ENCODE data around the gene SH3BP5L. TPM values are rescaled to one million over a fixed set of nuclear protein-coding genes. Genes with fewer than 3 reads are reported as not detected.

Gene SH3BP5L
- total and polyA plus RNA-seq, 7 donors, result 18.6 to 52.7 (median 26.9) TPM

DNA sequence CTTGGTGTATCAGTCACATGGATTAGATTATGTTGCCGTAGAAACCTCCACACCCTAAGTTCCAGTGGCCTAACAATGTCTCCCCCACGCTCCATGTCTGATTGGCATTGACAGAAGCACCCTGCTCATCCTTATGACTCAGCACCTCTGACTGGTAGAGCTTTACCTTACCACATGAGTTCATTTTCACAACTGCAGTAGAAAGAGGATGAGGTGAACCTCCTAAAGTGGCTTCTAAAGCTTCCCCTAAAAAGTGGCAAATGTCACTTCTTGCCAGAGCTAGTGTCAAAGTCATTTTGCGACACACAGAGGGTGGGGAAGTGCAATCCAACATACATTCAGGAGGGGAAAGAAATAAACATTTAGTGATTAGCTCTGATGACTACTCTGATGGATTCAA is 39.6 kb downstream of the SH3BP5L start:
- Histone ChIP-seq H3K4me1 (no peaks in the 10 kb centered on the region), H3K36me3 (ENCODE audit: insufficient read depth in 1 of 2, low read depth in 1 of 2) (no peaks in the 10 kb centered on the region), H3K9me3 (no peaks in the 10 kb centered on the region), H3K27ac (no peak overlapping the region), H3K4me3 (no peak overlapping the region), H3K27me3 (ENCODE audit: insufficient read depth in 3 of 3, low read length in 2 of 3) (no peaks in the 10 kb centered on the region)
- no peak for ATAC-seq
- TF ChIP-seq, protein P1, sequence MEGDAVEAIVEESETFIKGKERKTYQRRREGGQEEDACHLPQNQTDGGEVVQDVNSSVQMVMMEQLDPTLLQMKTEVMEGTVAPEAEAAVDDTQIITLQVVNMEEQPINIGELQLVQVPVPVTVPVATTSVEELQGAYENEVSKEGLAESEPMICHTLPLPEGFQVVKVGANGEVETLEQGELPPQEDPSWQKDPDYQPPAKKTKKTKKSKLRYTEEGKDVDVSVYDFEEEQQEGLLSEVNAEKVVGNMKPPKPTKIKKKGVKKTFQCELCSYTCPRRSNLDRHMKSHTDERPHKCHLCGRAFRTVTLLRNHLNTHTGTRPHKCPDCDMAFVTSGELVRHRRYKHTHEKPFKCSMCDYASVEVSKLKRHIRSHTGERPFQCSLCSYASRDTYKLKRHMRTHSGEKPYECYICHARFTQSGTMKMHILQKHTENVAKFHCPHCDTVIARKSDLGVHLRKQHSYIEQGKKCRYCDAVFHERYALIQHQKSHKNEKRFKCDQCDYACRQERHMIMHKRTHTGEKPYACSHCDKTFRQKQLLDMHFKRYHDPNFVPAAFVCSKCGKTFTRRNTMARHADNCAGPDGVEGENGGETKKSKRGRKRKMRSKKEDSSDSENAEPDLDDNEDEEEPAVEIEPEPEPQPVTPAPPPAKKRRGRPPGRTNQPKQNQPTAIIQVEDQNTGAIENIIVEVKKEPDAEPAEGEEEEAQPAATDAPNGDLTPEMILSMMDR (IDR thresholded peaks at IDR 0.05), result no peak
- DNase-seq, result no peak
- intact Hi-C loops (cut with DNase I), result no loop called here
- 71 to 76% (median 73%) methylated on average over 3 of the region's 3 CpGs for WGBS, 3 donors

DNA sequence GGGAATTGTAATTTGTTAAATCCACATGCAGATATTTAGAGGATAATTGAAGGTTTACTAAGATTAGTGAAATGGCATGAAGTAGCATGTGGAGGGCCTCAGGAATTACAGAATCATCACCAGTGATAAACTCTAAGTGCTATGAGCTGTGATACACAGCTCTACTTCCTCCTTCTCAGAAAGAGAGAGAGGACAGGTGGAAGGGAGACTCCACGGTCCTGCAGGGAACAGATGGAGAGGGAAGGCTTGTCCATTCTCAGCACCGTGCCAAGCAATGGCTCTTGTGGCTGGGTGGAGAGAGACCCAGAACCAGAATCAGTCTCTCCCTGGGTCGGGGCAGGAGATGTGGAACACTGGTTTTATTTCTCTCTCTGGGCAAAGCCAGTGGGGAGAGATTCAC is 42.3 kb downstream of the SH3BP5L start:
- DNase-seq, result no peak
- Histone ChIP-seq H3K27ac (no peak overlapping the region), H3K4me3 (no peak overlapping the region), H3K27me3 (ENCODE audit: insufficient read depth in 3 of 3, low read length in 2 of 3) (peaks cover 0 to 2% (median 0%) of the 10 kb centered on the region in 3 donors), H3K4me1 (no peaks in the 10 kb centered on the region), H3K36me3 (ENCODE audit: insufficient read depth in 1 of 2, low read depth in 1 of 2) (no peaks in the 10 kb centered on the region), H3K9me3 (no peaks in the 10 kb centered on the region)
- 48 to 63% (median 49%) methylated on average over 3 of the region's 3 CpGs for WGBS, 3 donors
- TF ChIP-seq, protein P1 (IDR thresholded peaks at IDR 0.05), result no peak
- intact Hi-C loops (cut with DNase I), result no loop called here
- ATAC-seq, result no peak

DNA sequence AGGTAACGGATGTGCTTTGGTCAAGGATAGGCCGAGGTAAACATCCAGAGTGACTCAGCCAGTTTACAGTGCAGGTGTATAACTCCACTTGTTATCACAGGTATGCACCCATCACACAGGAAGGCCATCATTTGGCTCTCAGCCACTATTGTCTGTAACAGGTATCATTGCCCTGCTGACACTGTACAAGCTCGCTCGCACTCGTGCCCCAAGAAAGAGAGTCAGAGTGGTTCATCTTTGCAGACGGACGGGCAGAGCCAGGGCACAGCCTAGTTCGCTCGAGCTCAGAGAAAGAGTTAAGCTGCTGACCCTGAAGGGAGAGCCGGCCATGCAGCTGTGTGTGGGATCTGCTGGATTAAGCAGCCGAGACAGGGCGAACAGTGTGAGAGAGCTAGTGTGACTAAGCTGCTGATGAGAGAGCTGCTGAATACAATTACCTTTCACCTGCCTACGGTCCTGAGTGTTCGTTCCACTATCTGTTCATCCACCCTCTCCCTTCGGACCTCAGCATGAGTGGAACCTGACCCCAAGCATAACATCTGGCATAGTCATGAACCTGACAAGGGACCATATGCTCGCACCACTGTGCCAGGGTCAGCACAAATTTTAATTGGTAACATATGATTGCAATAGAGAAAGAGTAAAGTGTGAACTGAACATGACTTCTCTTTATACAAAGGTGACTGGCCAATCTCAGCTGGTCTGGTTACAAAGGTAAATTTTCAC is 43.1 kb downstream of the SH3BP5L start:
- WGBS, 3 donors, result 71 to 80% (median 75%) methylated on average over 16 of the region's 16 CpGs
- no peak for DNase-seq
- Histone ChIP-seq H3K36me3 (ENCODE audit: insufficient read depth in 1 of 2, low read depth in 1 of 2) (no peaks in the 10 kb centered on the region), H3K27me3 (ENCODE audit: insufficient read depth in 3 of 3, low read length in 2 of 3) (peaks cover 0 to 2% (median 0%) of the 10 kb centered on the region in 3 donors), H3K9me3 (no peaks in the 10 kb centered on the region), H3K4me3 (no peak overlapping the region), H3K27ac (no peak overlapping the region), H3K4me1 (no peaks in the 10 kb centered on the region)
- TF ChIP-seq, protein P1 (IDR thresholded peaks at IDR 0.05), result no peak
- no peak for ATAC-seq
- intact Hi-C loops (cut with DNase I), result no loop called here

DNA sequence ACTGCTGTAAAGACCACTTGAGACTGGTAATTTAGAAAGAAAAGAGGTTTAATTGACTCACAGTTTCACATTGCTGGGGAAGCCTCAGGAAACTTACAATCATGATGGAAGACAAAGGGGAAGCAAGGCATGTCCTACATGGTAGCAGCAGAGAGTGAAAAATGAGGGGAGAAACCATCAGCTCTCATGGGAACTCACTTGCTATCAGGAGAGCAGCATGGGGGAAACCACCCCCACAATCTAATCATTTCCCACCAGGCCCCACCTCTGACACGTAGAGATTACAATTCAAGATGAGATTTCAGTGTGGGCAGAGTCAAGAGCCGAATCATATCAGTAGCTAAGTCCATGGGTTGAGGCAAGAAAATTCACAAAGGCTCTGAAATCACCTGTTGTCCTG is 46.4 kb downstream of the SH3BP5L start:
- 48 to 57% (median 56%) methylated on average over 2 of the region's 2 CpGs for WGBS, 3 donors
- TF ChIP-seq, protein P1 (IDR thresholded peaks at IDR 0.05), result no peak
- intact Hi-C loops (cut with DNase I), result no loop called here
- no peaks in the 10 kb centered on the region for H3K4me1 ChIP-seq
- no peak overlapping the region for H3K4me3 ChIP-seq
- no peaks in the 10 kb centered on the region for H3K9me3 ChIP-seq
- no peaks in the 10 kb centered on the region for H3K36me3 ChIP-seq (ENCODE audit: insufficient read depth in 1 of 2, low read depth in 1 of 2)
- no peak for DNase-seq
- ATAC-seq, result no peak
- H3K27me3 ChIP-seq (ENCODE audit: insufficient read depth in 3 of 3, low read length in 2 of 3), result peaks cover 0 to 2% (median 0%) of the 10 kb centered on the region in 3 donors
- no peak overlapping the region for H3K27ac ChIP-seq

DNA sequence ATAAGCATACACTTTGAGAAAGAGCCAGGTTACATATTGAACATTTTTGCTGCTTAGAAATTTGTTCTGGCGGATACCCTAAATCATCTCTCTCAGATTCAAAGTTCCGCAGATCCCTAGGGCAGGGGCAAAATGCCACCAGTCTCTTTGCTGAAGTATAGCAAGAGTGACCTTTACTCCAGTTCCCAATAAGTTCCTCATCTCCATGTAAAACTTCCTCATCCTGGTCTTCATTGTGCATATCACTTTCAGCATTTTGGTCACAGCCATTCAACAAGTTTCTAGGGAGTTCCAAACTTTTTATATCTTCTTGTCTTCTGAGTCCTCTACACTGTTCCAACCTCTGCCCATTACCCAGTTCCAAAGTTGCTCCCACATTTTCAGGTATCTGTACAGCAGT is 46.8 kb downstream of the SH3BP5L start:
- ATAC-seq, result no peak
- 91 to 92% (median 92%) methylated on average over 2 of the region's 2 CpGs for WGBS, 3 donors
- H3K36me3 ChIP-seq (ENCODE audit: insufficient read depth in 1 of 2, low read depth in 1 of 2), result no peaks in the 10 kb centered on the region
- H3K27ac ChIP-seq, result no peak overlapping the region
- no peak overlapping the region for H3K4me3 ChIP-seq
- intact Hi-C loops (cut with DNase I), result no loop called here
- TF ChIP-seq, protein P1 (IDR thresholded peaks at IDR 0.05), result no peak
- no peak for DNase-seq
- H3K27me3 ChIP-seq (ENCODE audit: insufficient read depth in 3 of 3, low read length in 2 of 3), result peaks cover 0 to 2% (median 0%) of the 10 kb centered on the region in 3 donors
- H3K9me3 ChIP-seq, result no peaks in the 10 kb centered on the region
- no peaks in the 10 kb centered on the region for H3K4me1 ChIP-seq
